Endothelial cell (in vitro differentiated cells): Measurements from ENCODE around the gene CAB39. TPM values are rescaled to one million over a fixed set of nuclear protein-coding genes. Genes with fewer than 3 reads are reported as not detected.

Experiments used
- DNase-seq: peaks from one replicate; pipeline ENCODE4 v3.0.0; 2021; ENCODE audit warnings: low spot score
- H3K27ac Mint-ChIP-seq: one replicate; pipeline ENCODE4 v1.8.0; 2021; ENCODE audit warnings: mixed read lengths, inconsistent platforms; ENCODE audit not compliant: unreplicated experiment
- H3K27me3 Mint-ChIP-seq: one replicate; pipeline ENCODE4 v1.8.0; 2021; ENCODE audit warnings: mild to moderate bottlenecking, moderate library complexity, mixed read lengths, inconsistent platforms; ENCODE audit not compliant: unreplicated experiment
- H3K36me3 Mint-ChIP-seq: one replicate; pipeline ENCODE4 v1.8.0; 2021; ENCODE audit warnings: mild to moderate bottlenecking, low read depth, mixed read lengths, inconsistent platforms; ENCODE audit not compliant: unreplicated experiment
- H3K4me1 Mint-ChIP-seq: one replicate; pipeline ENCODE4 v1.8.0; 2021; ENCODE audit warnings: mild to moderate bottlenecking, mixed read lengths, inconsistent platforms; ENCODE audit not compliant: unreplicated experiment
- H3K4me3 Mint-ChIP-seq: one replicate; pipeline ENCODE4 v1.8.0; 2021; ENCODE audit warnings: mild to moderate bottlenecking, mixed read lengths, inconsistent platforms; ENCODE audit not compliant: unreplicated experiment
- H3K9me3 Mint-ChIP-seq: one replicate; pipeline ENCODE4 v1.8.0; 2021; ENCODE audit warnings: mixed read lengths, inconsistent platforms; ENCODE audit not compliant: unreplicated experiment
- CTCF ChIP-seq: fragments of 200-600 bp; sonication (generic); IDR thresholded peaks from one replicate; pipeline ENCODE4 v1.5.0; 2021; ENCODE audit warnings: antibody characterized with exemption; ENCODE audit not compliant: unreplicated experiment
- total RNA-seq: library from RNA; stranded (reverse); fragmentation: NEBNext Ultra II Directional; extraction: Animal tissue kit (Norgen Biotek cat#: 25700); gene quantifications from one replicate; pipeline ENCODE4 v1.2.1, GENCODE V29; 2021; ENCODE audit not compliant: unreplicated experiment

CAB39 gene
- total RNA-seq, 1 donor from 2014 or later: 48.7 TPM

GRCh38 chr2:230713331-230714135 is 891 bp downstream of the CAB39 start:
- peaks cover 10% of the 10 kb centered on the region for H3K36me3 Mint-ChIP-seq
- H3K4me1 Mint-ChIP-seq: peaks cover 47% of the 10 kb centered on the region
- peaks cover 24% of the 10 kb centered on the region for H3K27me3 Mint-ChIP-seq
- no peak for TF ChIP-seq CTCF
- H3K9me3 Mint-ChIP-seq: no peaks in the 10 kb centered on the region
- DNase-seq: peak; percentile 59
- peak overlapping the region; percentile 100 for H3K27ac Mint-ChIP-seq
- peak overlapping the region; percentile 99 for H3K4me3 Mint-ChIP-seq

GRCh38 chr2:230714136-230714480 is 1.5 kb downstream of the CAB39 start:
- H3K27me3 Mint-ChIP-seq: peaks cover 24% of the 10 kb centered on the region
- H3K27ac Mint-ChIP-seq: peak overlapping the region; percentile 100
- TF ChIP-seq CTCF: no peak
- H3K4me3 Mint-ChIP-seq: peak overlapping the region; percentile 99
- DNase-seq: peak; percentile 10
- peaks cover 10% of the 10 kb centered on the region for H3K36me3 Mint-ChIP-seq
- H3K9me3 Mint-ChIP-seq: no peaks in the 10 kb centered on the region
- H3K4me1 Mint-ChIP-seq: peaks cover 47% of the 10 kb centered on the region

- no peak for DNase-seq
- H3K27me3 Mint-ChIP-seq: peaks cover 19% of the 10 kb centered on the region
- H3K4me1 Mint-ChIP-seq: peaks cover 53% of the 10 kb centered on the region
- H3K27ac Mint-ChIP-seq: peak overlapping the region; percentile 94
- H3K9me3 Mint-ChIP-seq: no peaks in the 10 kb centered on the region
- peaks cover 10% of the 10 kb centered on the region for H3K36me3 Mint-ChIP-seq
- peak overlapping the region; percentile 86 for H3K4me3 Mint-ChIP-seq
- TF ChIP-seq CTCF: no peak
Observed at GRCh38 chr2:230715201-230715600, 2.6 kb downstream of the CAB39 start.

- TF ChIP-seq CTCF: no peak
- Mint-ChIP-seq H3K36me3 (peaks cover 10% of the 10 kb centered on the region), H3K4me1 (peaks cover 51% of the 10 kb centered on the region), H3K27ac (no peak overlapping the region), H3K4me3 (no peak overlapping the region), H3K27me3 (peaks cover 15% of the 10 kb centered on the region), H3K9me3 (no peaks in the 10 kb centered on the region)
- no peak for DNase-seq
Observed at GRCh38 chr2:230716588-230716987, 3.9 kb downstream of the CAB39 start.

- H3K9me3 Mint-ChIP-seq: no peaks in the 10 kb centered on the region
- no peak for TF ChIP-seq CTCF
- no peak overlapping the region for H3K4me3 Mint-ChIP-seq
- H3K4me1 Mint-ChIP-seq: peaks cover 50% of the 10 kb centered on the region
- DNase-seq: no peak
- H3K27me3 Mint-ChIP-seq: peaks cover 14% of the 10 kb centered on the region
- no peak overlapping the region for H3K27ac Mint-ChIP-seq
- H3K36me3 Mint-ChIP-seq: peaks cover 5% of the 10 kb centered on the region
Observed at GRCh38 chr2:230717600-230717999, 5.0 kb downstream of the CAB39 start.
